ENCODE data around the gene PRAC1.
A peak's percentile ranks its signal among the peaks of the same experiment; 100 is the strongest.
"Not testable (repeated sequence)": the region's sequence is repeated elsewhere in the genome, so short reads cannot be mapped to it uniquely, and the experiment has no call there.

The PRAC1 gene

GRCh38 chr17:48727415-48728175 lies 5.3 kb upstream of the PRAC1 start:
- DNase-seq: no peak
- intact Hi-C loops (cut with DNase I): loop anchor here (10.0 kb wide), 2 partner anchors 67 to 267 kb away; partner anchors contain the start of gene IGF2BP1

GRCh38 chr17:48726916-48727286 lies 4.6 kb upstream of the PRAC1 start:
- no peak for DNase-seq
- intact Hi-C loops (cut with DNase I): loop anchor here (10.0 kb wide), 2 partner anchors 68 to 268 kb away; partner anchors contain the start of gene IGF2BP1

GRCh38 chr17:48726114-48726915 lies 4.0 kb upstream of the PRAC1 start:
- intact Hi-C loops (cut with DNase I): loop anchor here (10.0 kb wide), 2 partner anchors 68 to 268 kb away; partner anchors contain the start of gene IGF2BP1
- no peak for DNase-seq

GRCh38 chr17:48725288-48726064 lies 3.2 kb upstream of the PRAC1 start:
- intact Hi-C loops (cut with DNase I): loop anchor here (10.0 kb wide), 2 partner anchors 69 to 269 kb away; partner anchors contain the start of gene IGF2BP1
- no peak for DNase-seq

GRCh38 chr17:48725004-48725287 lies 2.6 kb upstream of the PRAC1 start:
- no peak for DNase-seq
- intact Hi-C loops (cut with DNase I): loop anchor here (10.0 kb wide), 2 partner anchors 70 to 270 kb away; partner anchors contain the start of gene IGF2BP1

GRCh38 chr17:48724251-48725003 lies 2.1 kb upstream of the PRAC1 start:
- intact Hi-C loops (cut with DNase I): loop anchor here (10.0 kb wide), 2 partner anchors 70 to 270 kb away; partner anchors contain the start of gene IGF2BP1
- peak; percentile 43 to 95 (median 74) for DNase-seq

GRCh38 chr17:48723423-48724250 lies 1.3 kb upstream of the PRAC1 start:
- intact Hi-C loops (cut with DNase I): loop anchor here (10.0 kb wide), 2 partner anchors 71 to 271 kb away; partner anchors contain the start of gene IGF2BP1
- DNase-seq: no peak

GRCh38 chr17:48722915-48723422 lies 651 bp upstream of the PRAC1 start, which contains the start of gene PRAC2:
Gene PRAC2 (plus strand): TSS chr17:48723185. CDS start chr17:48724411, 1,226 bp downstream.
- no peak for DNase-seq
- intact Hi-C loops (cut with DNase I): loop anchor here (10.0 kb wide), 2 partner anchors 72 to 272 kb away; partner anchors contain the start of gene IGF2BP1

GRCh38 chr17:48721009-48721402 lies 1.3 kb downstream of the PRAC1 start:
- intact Hi-C loops (cut with DNase I): loop anchor here (10.0 kb wide), 2 partner anchors 74 to 274 kb away; partner anchors contain the start of gene IGF2BP1
- peak in 1 of 10 donors; percentile 51 for DNase-seq

- intact Hi-C loops (cut with DNase I): loop anchor here (10.0 kb wide), 2 partner anchors 74 to 274 kb away; partner anchors contain the start of gene IGF2BP1
- peak in 1 of 10 donors; percentile 7 for DNase-seq
Measured at GRCh38 chr17:48720266-48721008, 1.9 kb downstream of the PRAC1 start.

- DNase-seq: peak in 2 of 10 donors; percentile 51 to 52
Measured at GRCh38 chr17:48719642-48720265, 2.6 kb downstream of the PRAC1 start.

GRCh38 chr17:48718761-48719641 lies 3.3 kb downstream of the PRAC1 start:
- peak in 2 of 10 donors; percentile 52 to 72 for DNase-seq
- intact Hi-C loops (cut with DNase I): no loop called here

More at GRCh38 chr17:48719642-48720265, 2.6 kb downstream of the PRAC1 start:
- intact Hi-C loops (cut with DNase I): loop anchor here (10.0 kb wide), 2 partner anchors 75 to 275 kb away; partner anchors contain the start of gene IGF2BP1

- intact Hi-C loops (cut with DNase I): no loop called here
- DNase-seq: peak in 1 of 10 donors; percentile 68
Measured at GRCh38 chr17:48718227-48718760, 4.0 kb downstream of the PRAC1 start.

GRCh38 chr17:48717367-48718226 lies 4.7 kb downstream of the PRAC1 start:
- peak in 2 of 10 donors; percentile 26 to 39 for DNase-seq
- intact Hi-C loops (cut with DNase I): no loop called here

- intact Hi-C loops (cut with DNase I): not testable (repeated sequence)
- DNase-seq: peak in 2 of 10 donors; percentile 34 to 49
Measured at GRCh38 chr17:48716549-48716948, 5.8 kb downstream of the PRAC1 start.
